Measurements from ENCODE around the gene GP1BA. TPM values are rescaled to one million over a fixed set of nuclear protein-coding genes. Genes with fewer than 3 reads are reported as not detected.

The GP1BA gene
- polyA plus RNA-seq, 1 donor from 2014 or later = not detected

GRCh38 chr17:4973256-4974114 lies 41.4 kb downstream of the GP1BA start:
- no peaks in the 10 kb centered on the region for H3F3A ChIP-seq (ENCODE audit: insufficient read depth, low read length, poor library complexity, severe bottlenecking)
- H3K9me3 ChIP-seq (ENCODE audit: low read length) = no peaks in the 10 kb centered on the region
- H4K20me1 ChIP-seq (ENCODE audit: insufficient read depth) = no peaks in the 10 kb centered on the region
- no peak overlapping the region for H3K4me3 ChIP-seq (ENCODE audit: low read length)
- no peak overlapping the region for H2AFZ ChIP-seq (ENCODE audit: low read depth, low read length)
- no peak overlapping the region for H3K27ac ChIP-seq (ENCODE audit: low read length)
- no peak for TF ChIP-seq REST (IDR thresholded peaks at IDR 0.05; ENCODE audit: borderline replicate concordance)
- TF ChIP-seq CTCF (IDR thresholded peaks at IDR 0.05; ENCODE audit: poor library complexity, severe bottlenecking) = no peak
- no peak for TF ChIP-seq EP300 (conservative IDR thresholded peaks at IDR 0.05; ENCODE audit: poor library complexity, severe bottlenecking)
- no peak for TF ChIP-seq POLR2AphosphoS5 (IDR thresholded peaks at IDR 0.05)
- no peak for TF ChIP-seq TAF1 (IDR thresholded peaks at IDR 0.05; ENCODE audit: low read depth)
- TF ChIP-seq EZH2 (IDR thresholded peaks at IDR 0.05; ENCODE audit: borderline replicate concordance, insufficient read depth, low read length, poor library complexity, severe bottlenecking) = no peak
- no peak for TF ChIP-seq MXI1 (conservative IDR thresholded peaks at IDR 0.05; ENCODE audit: poor library complexity, severe bottlenecking)
- no peak for TF ChIP-seq SMC3 (conservative IDR thresholded peaks at IDR 0.05; ENCODE audit: poor library complexity)
- no peak for TF ChIP-seq RAD21 (conservative IDR thresholded peaks at IDR 0.05)
- no peaks in the 10 kb centered on the region for H3K36me3 ChIP-seq (ENCODE audit: insufficient read depth, low read length)
- no peaks in the 10 kb centered on the region for H3K9me2 ChIP-seq (ENCODE audit: insufficient read depth, low read length)
- no peak overlapping the region for H3K9ac ChIP-seq (ENCODE audit: low read length)
- H3K4me2 ChIP-seq (ENCODE audit: low read length) = no peak overlapping the region
- no peaks in the 10 kb centered on the region for H3K79me2 ChIP-seq (replicated peaks; ENCODE audit: insufficient read depth, low read length)
- H3K27me3 ChIP-seq (ENCODE audit: insufficient read depth, low read depth, low read length) = no peaks in the 10 kb centered on the region

DNA sequence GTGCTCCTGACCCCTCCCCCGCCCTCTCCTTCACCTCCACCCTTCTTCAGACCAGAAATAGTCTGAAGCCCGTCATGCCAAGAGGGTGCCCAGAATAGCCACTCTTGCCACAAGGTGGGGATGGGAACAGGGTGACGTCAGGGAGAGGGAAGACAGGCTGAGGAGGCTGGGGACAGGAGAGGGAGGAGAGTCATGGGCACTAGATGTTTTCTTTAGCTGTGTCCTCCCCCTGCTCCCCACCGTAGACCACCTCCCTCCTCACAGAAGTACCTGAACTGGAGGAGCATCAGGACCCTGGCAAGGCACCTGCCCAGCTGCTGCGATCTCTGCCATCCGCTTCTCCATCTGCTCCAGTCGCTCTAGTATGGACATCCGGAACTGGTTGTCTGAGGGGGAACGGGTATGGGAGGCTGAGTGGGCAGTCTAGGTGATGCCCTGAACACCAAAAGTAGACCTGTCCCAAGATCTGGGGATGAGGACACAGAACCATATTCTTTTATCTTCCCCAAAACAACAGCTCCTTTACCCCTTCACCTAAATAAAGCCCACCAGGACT lies 42.1 kb downstream of the GP1BA start:
- H3F3A ChIP-seq (ENCODE audit: insufficient read depth, low read length, poor library complexity, severe bottlenecking) = no peaks in the 10 kb centered on the region
- no peak for TF ChIP-seq EZH2 (IDR thresholded peaks at IDR 0.05; ENCODE audit: borderline replicate concordance, insufficient read depth, low read length, poor library complexity, severe bottlenecking)
- TF ChIP-seq SMC3 (conservative IDR thresholded peaks at IDR 0.05; ENCODE audit: poor library complexity) = no peak
- no peaks in the 10 kb centered on the region for H3K79me2 ChIP-seq (replicated peaks; ENCODE audit: insufficient read depth, low read length)
- H3K9me3 ChIP-seq (ENCODE audit: low read length) = no peaks in the 10 kb centered on the region
- no peaks in the 10 kb centered on the region for H3K27me3 ChIP-seq (ENCODE audit: insufficient read depth, low read depth, low read length)
- no peak overlapping the region for H3K9ac ChIP-seq (ENCODE audit: low read length)
- no peaks in the 10 kb centered on the region for H3K9me2 ChIP-seq (ENCODE audit: insufficient read depth, low read length)
- no peak overlapping the region for H2AFZ ChIP-seq (ENCODE audit: low read depth, low read length)
- no peak overlapping the region for H3K4me3 ChIP-seq (ENCODE audit: low read length)
- no peaks in the 10 kb centered on the region for H3K36me3 ChIP-seq (ENCODE audit: insufficient read depth, low read length)
- no peak overlapping the region for H3K4me2 ChIP-seq (ENCODE audit: low read length)
- no peak overlapping the region for H3K27ac ChIP-seq (ENCODE audit: low read length)
- H4K20me1 ChIP-seq (ENCODE audit: insufficient read depth) = no peaks in the 10 kb centered on the region
